Glomerular endothelial cell (primary cell): ENCODE data around the gene VASN. TPM values are rescaled to one million over a fixed set of nuclear protein-coding genes. Genes with fewer than 3 reads are reported as not detected.

Source experiments
- DNase-seq: peaks from one replicate; pipeline ENCODE4 v3.0.0-alpha.2; 2011; ENCODE audit warnings: low read depth, low spot score; ENCODE audit errors: extremely low read depth
- total RNA-seq: library from RNA; depleted of rRNA; stranded (reverse); fragments of >200 nt; gene quantifications from 2 replicates; pipeline ENCODE4 v1.2.3, GENCODE V29; 2015

The VASN gene
- total RNA-seq, 1 donor from 2014 or later, result 6.8 TPM

DNA sequence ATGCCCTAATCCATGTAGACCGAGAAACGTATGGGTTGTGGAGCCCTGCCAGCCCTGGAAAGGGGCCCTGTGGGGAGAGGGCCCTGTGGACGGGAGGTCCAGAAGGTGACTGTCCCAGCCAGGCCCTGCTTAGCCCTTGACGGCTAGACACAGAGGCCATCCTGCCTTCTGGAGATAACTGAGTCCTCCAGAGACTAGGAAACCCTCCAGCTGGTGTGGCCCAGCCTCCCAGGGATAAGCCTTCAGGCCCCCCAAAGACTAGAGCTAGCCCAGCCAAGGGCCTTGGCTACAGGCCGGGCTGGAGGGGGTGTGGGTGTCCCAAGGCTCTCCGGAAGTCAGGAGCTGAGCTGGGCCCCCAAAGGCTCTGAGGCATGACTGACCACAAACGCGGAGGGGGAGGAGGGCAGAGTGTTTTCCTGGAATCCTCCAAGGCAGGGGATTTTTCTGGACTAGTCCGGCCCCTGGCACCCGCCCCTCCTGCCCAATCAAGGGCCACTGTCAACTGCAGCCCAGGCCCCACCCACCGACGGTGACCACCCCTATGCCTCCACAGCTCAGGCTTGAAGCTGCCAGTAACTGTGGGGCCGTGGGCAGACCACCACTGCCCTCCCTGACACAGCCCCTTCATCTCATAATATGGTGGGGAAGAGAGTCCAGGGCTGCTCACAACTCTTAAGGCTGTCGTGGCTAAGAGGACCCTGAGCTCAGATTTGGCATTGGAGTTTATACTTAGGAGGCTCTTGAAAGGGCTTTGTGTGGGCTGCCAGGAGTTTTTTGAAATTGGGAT is 885 bp upstream of the VASN start:
- no peak for DNase-seq

DNA sequence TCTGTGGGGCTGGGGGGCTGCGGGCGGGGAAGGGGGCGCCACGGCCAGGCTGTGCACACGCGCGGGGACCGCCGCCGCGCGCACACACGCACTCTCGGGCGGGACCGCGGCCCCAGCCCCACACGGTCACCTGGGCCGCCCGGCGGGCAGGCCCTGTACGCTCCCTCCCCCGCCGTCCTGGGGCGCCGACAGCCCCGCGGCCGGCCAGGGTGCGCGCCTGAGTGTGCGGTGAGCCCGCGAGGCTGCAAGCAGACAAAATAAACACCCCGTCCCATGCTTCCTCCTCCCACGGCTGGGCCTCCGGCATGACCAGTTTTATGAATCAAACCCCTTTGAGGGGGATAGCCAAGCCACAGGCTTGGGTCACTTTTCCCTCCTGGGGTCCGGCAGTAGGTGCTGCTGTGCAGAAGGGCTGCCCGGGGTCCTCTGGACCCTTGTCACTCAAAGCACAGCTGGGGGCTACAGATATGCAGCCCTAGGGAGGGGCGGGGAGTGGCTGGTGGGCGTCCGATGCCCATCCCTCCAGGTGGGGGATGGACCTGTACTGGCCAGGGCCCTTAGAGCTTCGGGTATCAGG is 441 bp downstream of the VASN start:
- DNase-seq, result no peak

GRCh38 chr16:4372578-4373355 is 1.1 kb downstream of the VASN start:
- DNase-seq, result no peak

DNA sequence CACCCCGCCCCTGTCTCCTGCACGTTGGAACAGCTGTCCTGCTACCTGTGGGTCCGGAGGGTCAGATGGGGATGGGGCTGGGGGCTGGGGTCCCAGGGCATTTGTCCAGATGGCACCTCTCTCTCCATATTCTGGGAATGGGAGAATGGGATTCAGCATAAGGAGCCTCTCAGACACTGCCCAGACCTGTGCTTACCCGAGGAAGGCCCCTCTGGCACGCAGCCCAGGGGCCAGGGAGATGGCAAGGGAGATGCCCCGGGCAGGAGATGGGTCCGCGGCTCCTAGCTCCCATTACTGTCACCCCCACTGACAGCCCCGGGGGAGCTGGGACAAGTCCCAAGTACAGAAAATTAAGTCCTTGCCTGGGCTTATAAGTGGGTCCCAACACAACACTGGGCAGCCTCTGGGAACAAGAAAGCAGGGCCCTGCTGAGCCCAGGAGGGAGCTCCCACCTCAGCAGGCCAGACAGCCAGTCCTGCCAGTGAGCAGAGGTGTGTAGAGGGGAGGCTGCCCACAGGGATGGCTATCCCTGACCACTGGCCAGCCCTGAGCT is 1.8 kb downstream of the VASN start:
- DNase-seq, result no peak

DNA sequence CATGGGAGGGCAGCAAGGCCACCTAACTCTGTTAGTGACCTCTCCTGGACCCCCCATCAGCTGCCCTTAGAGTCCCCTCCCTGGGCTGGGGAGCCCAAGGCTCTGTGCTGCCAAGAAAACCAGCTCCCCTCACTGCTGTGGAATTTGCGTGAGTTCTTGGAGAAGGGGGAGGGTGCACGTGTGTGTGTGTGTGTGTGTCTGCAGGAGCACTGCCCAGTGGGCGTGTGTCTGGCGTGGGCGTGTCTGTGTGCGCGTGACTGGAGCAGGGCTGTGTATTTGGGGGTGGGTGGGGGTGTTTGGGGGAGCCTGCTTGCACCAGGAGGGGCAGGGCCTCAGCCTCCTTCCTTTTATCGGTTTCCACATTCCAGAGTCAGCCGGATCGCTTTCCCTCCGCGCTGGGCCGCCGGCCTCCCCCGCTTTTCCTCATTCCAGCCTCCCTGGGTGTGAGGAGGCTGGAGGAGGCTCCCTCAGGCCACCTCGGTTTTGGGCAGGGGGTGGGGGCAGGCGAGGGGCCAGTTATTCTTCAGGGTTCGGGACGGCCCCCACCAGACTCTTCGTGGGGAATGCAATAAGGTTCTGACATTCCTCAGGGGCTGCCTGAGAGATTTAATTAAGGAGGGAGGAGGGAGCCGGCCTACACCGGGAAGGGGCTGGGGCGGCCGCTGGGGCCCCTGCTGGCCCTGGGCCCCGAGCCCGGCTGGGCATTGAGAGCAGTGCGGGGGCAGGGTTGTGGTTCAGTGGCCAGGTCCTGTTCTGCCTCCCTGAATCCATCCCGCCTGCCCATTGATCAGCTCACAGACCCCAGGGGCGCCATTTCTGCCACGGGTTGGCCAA is 2.5 kb downstream of the VASN start:
- no peak for DNase-seq

DNA sequence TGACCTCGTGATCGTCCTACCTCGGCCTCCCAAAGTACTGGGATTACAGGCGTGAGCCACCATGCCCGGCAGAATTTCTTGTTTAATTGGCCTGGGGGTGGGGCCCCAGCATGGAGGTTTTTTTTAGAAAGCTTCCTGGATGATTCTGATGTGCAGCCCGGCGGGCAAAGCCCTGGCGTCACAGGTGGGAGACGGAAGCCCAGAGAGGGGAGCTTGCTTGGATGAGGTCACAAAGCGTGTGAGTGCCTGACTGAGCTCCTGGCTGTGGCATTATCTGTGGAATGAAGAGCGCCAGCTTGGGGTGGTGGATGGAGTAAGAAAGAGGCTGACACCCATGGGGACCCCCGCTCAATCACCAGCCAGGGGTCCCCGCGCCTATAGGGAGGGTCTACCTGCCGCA is 4.1 kb downstream of the VASN start:
- DNase-seq, result no peak

DNA sequence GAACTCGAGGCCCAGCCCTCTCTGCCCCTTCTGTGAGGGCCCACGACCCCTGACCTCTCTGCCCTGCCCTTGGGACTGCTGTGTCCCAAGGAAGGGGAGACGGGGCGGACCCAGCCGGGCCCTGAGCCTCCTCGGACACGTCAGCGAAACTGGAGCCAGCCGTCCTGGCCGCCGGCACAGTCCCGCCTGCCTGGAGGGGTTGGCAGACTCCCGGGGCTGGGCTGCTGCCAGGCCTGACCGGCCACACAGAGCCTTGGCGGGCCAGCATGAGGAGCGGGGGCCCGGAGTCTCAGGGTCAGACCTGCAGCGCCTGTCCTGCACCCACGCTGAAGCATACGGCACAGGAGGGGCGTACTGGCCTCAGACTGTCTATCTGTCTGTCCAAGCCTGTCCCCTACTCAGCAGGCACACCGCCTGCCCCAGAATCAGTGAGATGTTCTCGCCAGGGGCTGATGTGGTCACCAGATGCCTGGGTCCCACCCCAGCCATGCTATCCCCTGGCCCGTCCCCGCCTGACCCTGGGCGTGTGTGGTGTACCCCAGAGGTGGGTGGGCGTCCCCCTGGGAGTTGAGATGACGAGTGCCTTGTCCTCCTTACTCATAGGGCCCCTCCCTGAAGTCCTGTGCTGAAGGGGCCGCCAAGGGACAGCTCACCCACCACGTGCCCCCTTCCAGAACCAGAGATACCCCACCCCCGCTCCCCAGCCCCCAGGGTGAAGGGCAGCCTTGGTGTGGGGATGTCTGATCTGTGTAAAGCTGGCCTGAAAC is 4.7 kb downstream of the VASN start:
- DNase-seq, result no peak

DNA sequence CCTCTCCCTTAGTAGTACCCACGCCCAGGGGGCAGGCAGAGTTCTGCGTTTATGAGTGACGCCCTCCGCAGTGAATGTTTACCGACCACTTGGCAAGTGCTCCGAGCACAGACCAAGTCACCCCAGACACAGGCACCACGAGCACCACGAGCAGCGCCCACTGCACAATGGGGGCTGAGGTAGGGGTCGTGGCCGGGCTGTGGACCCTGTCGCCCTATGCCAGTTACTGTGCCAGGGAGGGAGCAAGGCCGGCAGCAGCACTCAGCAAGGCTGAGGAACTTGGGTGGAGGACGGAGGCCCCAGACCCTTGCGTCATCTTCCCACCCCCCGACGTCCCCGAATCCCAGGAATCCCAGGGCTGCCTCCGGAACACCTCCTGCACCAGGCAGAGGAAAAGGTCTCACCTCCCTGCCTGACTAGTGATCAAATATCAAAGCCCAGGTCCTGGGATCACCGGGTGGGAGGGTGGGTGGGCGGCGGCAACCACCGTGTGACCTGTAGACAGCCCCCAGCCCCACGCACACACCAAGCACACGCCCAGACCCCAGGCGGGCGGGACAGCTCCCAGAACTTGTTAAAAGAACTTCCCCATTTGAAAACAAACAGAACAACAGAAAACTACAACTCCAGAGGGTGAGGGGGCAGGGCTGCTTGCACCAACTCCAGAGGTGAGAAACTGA is 5.4 kb downstream of the VASN start:
- DNase-seq, result no peak

DNA sequence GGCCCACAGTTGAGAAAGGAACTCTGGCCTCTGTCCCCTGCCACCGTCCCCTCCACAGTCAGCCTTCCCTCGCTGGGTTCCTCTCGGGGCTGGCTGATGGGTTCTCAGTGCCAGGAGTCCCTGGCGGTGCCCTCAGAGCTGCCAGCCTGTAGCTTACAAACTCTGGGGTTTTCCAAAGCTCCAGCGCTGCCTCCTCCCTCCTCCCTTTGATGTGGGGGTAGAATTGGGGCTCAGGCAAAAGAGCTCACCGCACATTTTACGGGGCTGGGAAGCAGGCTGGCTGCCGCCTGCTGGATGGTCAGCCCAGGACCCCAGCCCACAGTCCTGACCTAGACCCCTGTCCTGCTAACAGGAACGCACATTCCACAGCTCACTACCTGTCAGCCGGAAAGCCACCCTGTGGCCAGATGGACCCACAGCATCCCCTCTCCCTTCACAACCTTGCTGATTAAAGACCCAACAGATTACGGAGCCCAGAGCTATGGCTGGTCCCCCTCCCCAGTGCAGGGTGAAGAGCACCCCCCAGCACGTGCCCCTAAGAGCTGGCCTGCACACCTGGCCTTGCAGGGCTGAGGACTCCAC is 6.0 kb downstream of the VASN start:
- DNase-seq, result no peak

DNA sequence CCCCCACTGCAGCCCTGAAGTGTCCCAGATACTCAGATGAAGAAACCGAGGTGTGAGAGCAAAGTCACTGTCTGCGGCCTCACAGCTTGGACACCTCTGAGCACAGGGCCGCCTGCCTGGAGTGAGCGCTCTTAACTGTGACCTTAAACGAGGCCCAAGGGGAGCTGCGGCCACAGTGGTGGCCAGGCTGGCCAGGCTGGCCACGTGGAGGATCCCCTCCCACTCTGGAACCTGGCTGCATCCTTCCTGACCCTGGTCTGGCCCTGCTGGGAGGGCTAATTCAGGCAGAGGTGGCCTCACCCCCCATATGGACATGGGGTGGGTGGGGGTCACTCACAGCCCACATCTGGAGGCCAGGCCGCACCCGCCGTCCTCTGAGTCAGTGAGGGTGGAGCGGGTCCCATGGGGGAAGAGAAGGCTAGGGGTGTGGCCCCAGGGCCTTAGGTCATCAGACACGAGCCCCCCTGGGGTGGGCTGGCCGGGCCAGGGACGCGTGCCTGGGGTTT is 6.6 kb downstream of the VASN start:
- no peak for DNase-seq

GRCh38 chr16:4378999-4379690 is 7.5 kb downstream of the VASN start:
- no peak for DNase-seq

DNA sequence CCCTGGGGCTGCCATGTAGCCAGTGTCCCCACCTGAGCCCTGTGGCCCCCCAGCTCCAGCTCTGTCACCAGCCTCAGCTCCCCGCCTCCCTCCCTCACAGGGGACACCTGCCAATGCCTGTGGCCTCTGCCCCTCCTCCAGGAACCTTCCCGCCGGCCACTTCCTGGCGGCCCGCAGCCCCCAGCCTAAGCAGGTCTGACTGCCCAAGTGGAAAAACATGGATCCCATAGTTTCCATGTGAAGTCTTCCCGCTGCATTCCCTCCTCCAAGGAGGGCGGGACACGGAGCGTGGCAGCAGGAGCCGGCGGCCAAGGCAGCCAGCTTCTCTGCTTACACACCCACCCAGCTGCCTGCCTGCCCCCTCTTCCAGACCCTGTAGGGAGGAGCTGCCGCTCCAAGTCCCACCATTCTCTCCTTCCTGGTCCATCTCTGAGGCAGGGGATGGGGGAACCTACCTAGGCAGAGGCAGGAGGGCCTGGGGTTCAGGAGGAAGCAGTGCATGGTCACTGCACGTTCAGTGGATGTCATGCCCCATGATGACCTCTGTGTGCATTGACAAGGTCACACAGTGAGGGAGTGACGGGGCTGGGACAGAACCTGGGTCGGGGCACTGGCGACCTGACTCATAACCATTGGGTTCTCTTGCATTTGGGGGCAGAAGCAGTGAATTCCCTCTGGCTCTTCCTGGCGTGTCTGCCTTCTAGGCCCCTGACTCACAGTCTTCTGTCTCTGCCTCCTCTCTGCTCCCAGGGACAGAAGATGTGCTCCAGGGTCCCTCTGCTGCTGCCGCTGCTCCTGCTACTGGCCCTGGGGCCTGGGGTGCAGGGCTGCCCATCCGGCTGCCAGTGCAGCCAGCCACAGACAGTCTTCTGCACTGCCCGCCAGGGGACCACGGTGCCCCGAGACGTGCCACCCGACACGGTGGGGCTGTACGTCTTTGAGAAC is 8.7 kb downstream of the VASN start:
- DNase-seq, result no peak

DNA sequence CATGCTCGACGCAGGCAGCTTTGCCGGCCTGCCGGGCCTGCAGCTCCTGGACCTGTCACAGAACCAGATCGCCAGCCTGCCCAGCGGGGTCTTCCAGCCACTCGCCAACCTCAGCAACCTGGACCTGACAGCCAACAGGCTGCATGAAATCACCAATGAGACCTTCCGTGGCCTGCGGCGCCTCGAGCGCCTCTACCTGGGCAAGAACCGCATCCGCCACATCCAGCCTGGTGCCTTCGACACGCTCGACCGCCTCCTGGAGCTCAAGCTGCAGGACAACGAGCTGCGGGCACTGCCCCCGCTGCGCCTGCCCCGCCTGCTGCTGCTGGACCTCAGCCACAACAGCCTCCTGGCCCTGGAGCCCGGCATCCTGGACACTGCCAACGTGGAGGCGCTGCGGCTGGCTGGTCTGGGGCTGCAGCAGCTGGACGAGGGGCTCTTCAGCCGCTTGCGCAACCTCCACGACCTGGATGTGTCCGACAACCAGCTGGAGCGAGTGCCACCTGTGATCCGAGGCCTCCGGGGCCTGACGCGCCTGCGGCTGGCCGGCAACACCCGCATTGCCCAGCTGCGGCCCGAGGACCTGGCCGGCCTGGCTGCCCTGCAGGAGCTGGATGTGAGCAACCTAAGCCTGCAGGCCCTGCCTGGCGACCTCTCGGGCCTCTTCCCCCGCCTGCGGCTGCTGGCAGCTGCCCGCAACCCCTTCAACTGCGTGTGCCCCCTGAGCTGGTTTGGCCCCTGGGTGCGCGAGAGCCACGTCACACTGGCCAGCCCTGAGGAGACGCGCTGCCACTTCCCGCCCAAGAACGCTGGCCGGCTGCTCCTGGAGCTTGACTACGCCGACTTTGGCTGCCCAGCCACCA is 9.7 kb downstream of the VASN start:
- no peak for DNase-seq

DNA sequence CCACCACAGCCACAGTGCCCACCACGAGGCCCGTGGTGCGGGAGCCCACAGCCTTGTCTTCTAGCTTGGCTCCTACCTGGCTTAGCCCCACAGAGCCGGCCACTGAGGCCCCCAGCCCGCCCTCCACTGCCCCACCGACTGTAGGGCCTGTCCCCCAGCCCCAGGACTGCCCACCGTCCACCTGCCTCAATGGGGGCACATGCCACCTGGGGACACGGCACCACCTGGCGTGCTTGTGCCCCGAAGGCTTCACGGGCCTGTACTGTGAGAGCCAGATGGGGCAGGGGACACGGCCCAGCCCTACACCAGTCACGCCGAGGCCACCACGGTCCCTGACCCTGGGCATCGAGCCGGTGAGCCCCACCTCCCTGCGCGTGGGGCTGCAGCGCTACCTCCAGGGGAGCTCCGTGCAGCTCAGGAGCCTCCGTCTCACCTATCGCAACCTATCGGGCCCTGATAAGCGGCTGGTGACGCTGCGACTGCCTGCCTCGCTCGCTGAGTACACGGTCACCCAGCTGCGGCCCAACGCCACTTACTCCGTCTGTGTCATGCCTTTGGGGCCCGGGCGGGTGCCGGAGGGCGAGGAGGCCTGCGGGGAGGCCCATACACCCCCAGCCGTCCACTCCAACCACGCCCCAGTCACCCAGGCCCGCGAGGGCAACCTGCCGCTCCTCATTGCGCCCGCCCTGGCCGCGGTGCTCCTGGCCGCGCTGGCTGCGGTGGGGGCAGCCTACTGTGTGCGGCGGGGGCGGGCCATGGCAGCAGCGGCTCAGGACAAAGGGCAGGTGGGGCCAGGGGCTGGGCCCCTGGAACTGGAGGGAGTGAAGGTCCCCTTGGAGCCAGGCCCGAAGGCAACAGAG is 10.5 kb downstream of the VASN start:
- DNase-seq, result no peak

GRCh38 chr16:4382795-4383357 is 11.2 kb downstream of the VASN start:
- DNase-seq, result no peak
